T-helper 1 cell treated with Interleukin-12 subunit alpha and Interleukin-12 subunit beta and Interleukin-4 antibody, amounts not matched to agents 30 μg/mL and 1 μg/mL, for 36 hours (primary cell): ENCODE results near the gene MYL6B.

ENCODE experiments used
- H3K27ac Mint-ChIP-seq: one replicate; pipeline ENCODE4 v1.8.0; 2021; ENCODE audit warnings: mild to moderate bottlenecking, mixed read lengths
- H3K27me3 Mint-ChIP-seq: one replicate; pipeline ENCODE4 v1.8.0; 2021; ENCODE audit warnings: low read depth, mixed read lengths
- H3K36me3 Mint-ChIP-seq: one replicate; pipeline ENCODE4 v1.8.0; 2021; ENCODE audit warnings: low read depth, mixed read lengths
- H3K4me1 Mint-ChIP-seq: one replicate; pipeline ENCODE4 v1.8.0; 2021; ENCODE audit warnings: low read depth, mixed read lengths
- H3K4me3 Mint-ChIP-seq: one replicate; pipeline ENCODE4 v1.8.0; 2021; ENCODE audit warnings: mild to moderate bottlenecking, moderate library complexity, mixed read lengths
- H3K9me3 Mint-ChIP-seq: one replicate; pipeline ENCODE4 v1.8.0; 2021; ENCODE audit warnings: mixed read lengths

MYL6B gene

GRCh38 chr12:56129942-56130495 lies 22.4 kb upstream of the MYL6B start:
- H3K4me1 Mint-ChIP-seq, result peaks cover 47% of the 10 kb centered on the region
- peak overlapping the region; percentile 93 for H3K27ac Mint-ChIP-seq
- peaks cover 43% of the 10 kb centered on the region for H3K36me3 Mint-ChIP-seq
- H3K4me3 Mint-ChIP-seq, result peak overlapping the region; percentile 96
- peaks cover 6% of the 10 kb centered on the region for H3K9me3 Mint-ChIP-seq
- H3K27me3 Mint-ChIP-seq, result no peaks in the 10 kb centered on the region

GRCh38 chr12:56130876-56131275 lies 21.5 kb upstream of the MYL6B start:
- Mint-ChIP-seq H3K27ac (peak overlapping the region; percentile 55), H3K27me3 (no peaks in the 10 kb centered on the region), H3K4me3 (peak overlapping the region; percentile 96), H3K9me3 (peaks cover 6% of the 10 kb centered on the region), H3K4me1 (peaks cover 46% of the 10 kb centered on the region), H3K36me3 (peaks cover 44% of the 10 kb centered on the region)

GRCh38 chr12:56134897-56135296 lies 17.5 kb upstream of the MYL6B start:
- Mint-ChIP-seq H3K36me3 (peaks cover 75% of the 10 kb centered on the region), H3K27ac (no peak overlapping the region), H3K4me1 (peaks cover 49% of the 10 kb centered on the region), H3K9me3 (peaks cover 6% of the 10 kb centered on the region), H3K4me3 (no peak overlapping the region), H3K27me3 (no peaks in the 10 kb centered on the region)

- Mint-ChIP-seq H3K4me3 (no peak overlapping the region), H3K9me3 (no peaks in the 10 kb centered on the region), H3K27ac (peak overlapping the region; percentile 78), H3K4me1 (peaks cover 36% of the 10 kb centered on the region), H3K36me3 (peaks cover 72% of the 10 kb centered on the region), H3K27me3 (no peaks in the 10 kb centered on the region)
Observed at GRCh38 chr12:56137853-56138571, 14.4 kb upstream of the MYL6B start.

- H3K4me1 Mint-ChIP-seq, result peaks cover 36% of the 10 kb centered on the region
- H3K9me3 Mint-ChIP-seq, result no peaks in the 10 kb centered on the region
- no peaks in the 10 kb centered on the region for H3K27me3 Mint-ChIP-seq
- no peak overlapping the region for H3K4me3 Mint-ChIP-seq
- H3K27ac Mint-ChIP-seq, result peak overlapping the region; percentile 52
- peaks cover 72% of the 10 kb centered on the region for H3K36me3 Mint-ChIP-seq
Observed at GRCh38 chr12:56141946-56142784, 10.2 kb upstream of the MYL6B start.

GRCh38 chr12:56143217-56143616 lies 9.2 kb upstream of the MYL6B start:
- Mint-ChIP-seq H3K27me3 (no peaks in the 10 kb centered on the region), H3K36me3 (peaks cover 62% of the 10 kb centered on the region), H3K4me1 (peaks cover 28% of the 10 kb centered on the region), H3K4me3 (no peak overlapping the region), H3K9me3 (no peaks in the 10 kb centered on the region), H3K27ac (peak overlapping the region; percentile 73)

- Mint-ChIP-seq H3K27me3 (no peaks in the 10 kb centered on the region), H3K4me3 (no peak overlapping the region), H3K27ac (no peak overlapping the region)
Observed at GRCh38 chr12:56143870-56144269, 8.5 kb upstream of the MYL6B start.

GRCh38 chr12:56145217-56145616 lies 7.2 kb upstream of the MYL6B start:
- peaks cover 20% of the 10 kb centered on the region for H3K4me1 Mint-ChIP-seq
- no peaks in the 10 kb centered on the region for H3K27me3 Mint-ChIP-seq
- no peaks in the 10 kb centered on the region for H3K9me3 Mint-ChIP-seq
- H3K36me3 Mint-ChIP-seq, result peaks cover 46% of the 10 kb centered on the region
- H3K27ac Mint-ChIP-seq, result no peak overlapping the region
- H3K4me3 Mint-ChIP-seq, result no peak overlapping the region

More at GRCh38 chr12:56143870-56144269, 8.5 kb upstream of the MYL6B start:
- Mint-ChIP-seq H3K36me3 (peaks cover 56% of the 10 kb centered on the region), H3K4me1 (peaks cover 22% of the 10 kb centered on the region), H3K9me3 (no peaks in the 10 kb centered on the region)

- no peaks in the 10 kb centered on the region for H3K27me3 Mint-ChIP-seq
- no peak overlapping the region for H3K27ac Mint-ChIP-seq
- H3K9me3 Mint-ChIP-seq, result no peaks in the 10 kb centered on the region
- peaks cover 26% of the 10 kb centered on the region for H3K4me1 Mint-ChIP-seq
- no peak overlapping the region for H3K4me3 Mint-ChIP-seq
- H3K36me3 Mint-ChIP-seq, result peaks cover 37% of the 10 kb centered on the region
Observed at GRCh38 chr12:56146492-56147460, 5.6 kb upstream of the MYL6B start.

GRCh38 chr12:56150563-56150962 lies 1.8 kb upstream of the MYL6B start:
- Mint-ChIP-seq H3K36me3 (peaks cover 6% of the 10 kb centered on the region), H3K27me3 (no peaks in the 10 kb centered on the region), H3K4me3 (peak overlapping the region; percentile 14), H3K27ac (peak overlapping the region; percentile 100), H3K4me1 (peaks cover 36% of the 10 kb centered on the region), H3K9me3 (no peaks in the 10 kb centered on the region)

GRCh38 chr12:56151672-56152131 lies 685 bp upstream of the MYL6B start:
- Mint-ChIP-seq H3K27me3 (no peaks in the 10 kb centered on the region), H3K4me1 (peaks cover 36% of the 10 kb centered on the region), H3K27ac (peak overlapping the region; percentile 100), H3K4me3 (peak overlapping the region; percentile 90), H3K9me3 (no peaks in the 10 kb centered on the region), H3K36me3 (peaks cover 6% of the 10 kb centered on the region)

GRCh38 chr12:56152756-56153677 lies 630 bp downstream of the MYL6B start:
- Mint-ChIP-seq H3K36me3 (peaks cover 8% of the 10 kb centered on the region), H3K27ac (peak overlapping the region; percentile 100), H3K9me3 (no peaks in the 10 kb centered on the region), H3K27me3 (no peaks in the 10 kb centered on the region), H3K4me3 (peak overlapping the region; percentile 90), H3K4me1 (peaks cover 40% of the 10 kb centered on the region)

GRCh38 chr12:56153678-56154065 lies 1.3 kb downstream of the MYL6B start:
- Mint-ChIP-seq H3K4me3 (peak overlapping the region; percentile 90), H3K27ac (peak overlapping the region; percentile 100), H3K4me1 (peaks cover 40% of the 10 kb centered on the region), H3K27me3 (no peaks in the 10 kb centered on the region), H3K9me3 (no peaks in the 10 kb centered on the region), H3K36me3 (peaks cover 11% of the 10 kb centered on the region)
